Measurements from ENCODE around the gene VIPR1.

DNA sequence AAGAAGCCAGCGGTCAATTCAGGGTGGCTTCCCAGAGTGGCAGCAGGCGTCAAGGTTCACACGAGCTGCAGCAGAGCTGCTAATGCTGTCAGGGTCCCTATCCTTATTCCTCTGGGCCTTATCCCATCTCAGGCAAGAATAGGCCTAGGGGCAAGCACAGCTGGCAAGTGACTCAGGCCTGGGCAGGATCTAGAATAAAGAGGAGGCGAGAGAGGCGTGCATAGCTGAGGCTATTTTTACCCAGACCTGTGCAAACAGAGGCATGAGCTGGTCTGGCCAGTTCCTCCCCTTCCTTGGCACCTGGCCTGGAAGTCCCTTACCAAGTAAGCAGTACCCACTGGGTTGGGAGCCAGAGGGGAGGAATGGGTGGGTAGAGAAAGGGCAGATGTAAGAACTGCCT is 12.2 kb upstream of the VIPR1 start:
- TF ChIP-seq CTCF (IDR thresholded peaks at IDR 0.05) = no peak
- no peak for TF ChIP-seq TCF7L2 (IDR thresholded peaks at IDR 0.05; ENCODE audit: low read depth, low read length)

Measured in Panc1 (cell line).